Thyroid gland (tissue), 4 donors: ENCODE results near the gene MARK1.

Experiments
- CTCF ChIP-seq, 6 experiments: fragments of 200-600 bp in 3 of 6; fragments of 450-650 bp in 3 of 6; sonication (generic) in 3 of 6; IDR thresholded peaks; one replicate each; pipeline ENCODE4 v1.5.1; 2016 to 2019; ENCODE audit warnings: antibody characterized with exemption in 6 of 6, mild to moderate bottlenecking in 2 of 6, inconsistent platforms in 1 of 6, moderate library complexity in 1 of 6
- POLR2A ChIP-seq, 2 donors: fragments of 450-650 bp; IDR thresholded peaks; one replicate each; pipeline ENCODE4 v1.6.1; 2017; ENCODE audit warnings: antibody characterized with exemption in 2 of 2, mild to moderate bottlenecking in 2 of 2, moderate library complexity in 1 of 2

- TF ChIP-seq CTCF (IDR thresholded peaks at IDR 0.05) (no peak), POLR2A (IDR thresholded peaks at IDR 0.05) (no peak)
Observed at GRCh38 chr1:220592714-220593113, 64.8 kb downstream of the MARK1 start.
